Ishikawa (cell line): ENCODE results near the gene MAP3K2.

Source experiments
- EP300 ChIP-seq: IDR thresholded peaks from 2 replicates; pipeline ENCODE4 v1.6.1; 2012; ENCODE audit warnings: borderline replicate concordance
- MAX ChIP-seq: IDR thresholded peaks from 2 replicates; pipeline ENCODE4 v1.6.1; 2012
- NFIC ChIP-seq: IDR thresholded peaks from 2 replicates; pipeline ENCODE4 v1.6.1; 2012
- RAD21 ChIP-seq: IDR thresholded peaks from 2 replicates; pipeline ENCODE4 v1.6.1; 2012; ENCODE audit warnings: low read depth
- REST ChIP-seq: IDR thresholded peaks from 2 replicates; pipeline ENCODE4 v1.6.1; 2012; ENCODE audit warnings: low read depth, mild to moderate bottlenecking
- TAF1 ChIP-seq: IDR thresholded peaks from 2 replicates; pipeline ENCODE4 v1.6.1; 2012; ENCODE audit warnings: low read depth, mild to moderate bottlenecking
- TEAD4 ChIP-seq: IDR thresholded peaks from 2 replicates; pipeline ENCODE4 v1.6.1; 2012
- YY1 ChIP-seq: IDR thresholded peaks from 2 replicates; pipeline ENCODE4 v1.6.1; 2012; ENCODE audit warnings: low read depth

GRCh38 chr2:127365211-127365643, 22.5 kb downstream of the MAP3K2 start:
- TF ChIP-seq NFIC (no peak), TAF1 (no peak), REST (no peak), YY1 (no peak), MAX (no peak), RAD21 (no peak), TEAD4 (no peak), EP300 (no peak)
